ENCODE results near the gene CDH15.
"Not testable (repeated sequence)": the region's sequence is repeated elsewhere in the genome, so short reads cannot be mapped to it uniquely, and the experiment has no call there.

- TF ChIP-seq MECOM, CUX1 (CRISPR knock-in tag; IDR thresholded peaks at IDR 0.05): not testable (repeated sequence)
These were observed 20.8 kb downstream of the CDH15 start for GRCh38 chr16:89192186-89192955.

All from K562 (cell line).